ENCODE results near the gene MYOM3. TPM values are rescaled to one million over a fixed set of nuclear protein-coding genes. Genes with fewer than 3 reads are reported as not detected.

Gene MYOM3
- polyA plus RNA-seq, 1 donor from 2014 or later = not detected

DNA sequence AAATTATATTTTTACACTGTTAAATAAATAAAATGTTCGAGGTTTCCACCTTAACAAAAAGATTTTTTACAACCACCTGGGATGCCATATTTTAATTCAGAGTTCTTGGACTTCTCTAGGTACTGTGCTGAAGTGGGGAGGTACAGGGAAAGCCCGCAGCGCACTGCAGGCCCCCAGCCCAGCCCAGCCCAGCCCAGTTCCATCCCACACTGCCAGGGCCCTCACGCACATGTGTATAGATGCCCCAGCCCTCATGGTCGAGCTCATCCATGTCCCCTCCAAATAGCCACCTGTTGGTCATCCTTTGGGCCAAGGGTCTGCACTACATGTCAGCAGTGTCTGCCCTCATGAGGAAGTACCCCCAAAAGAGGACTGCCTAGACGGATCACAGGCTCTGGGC lies 11.7 kb upstream of the MYOM3 start:
- no peak overlapping the region for H2AFZ ChIP-seq (ENCODE audit: low read depth, low read length)

GRCh38 chr1:24122776-24123175 lies 10.8 kb upstream of the MYOM3 start:
- no peaks in the 10 kb centered on the region for H3F3A ChIP-seq (ENCODE audit: insufficient read depth, low read length, poor library complexity, severe bottlenecking)
- no peaks in the 10 kb centered on the region for H3K79me2 ChIP-seq (replicated peaks; ENCODE audit: insufficient read depth, low read length)
- H4K20me1 ChIP-seq (ENCODE audit: insufficient read depth) = no peaks in the 10 kb centered on the region
- no peak overlapping the region for H3K27ac ChIP-seq (ENCODE audit: low read length)
- H3K27me3 ChIP-seq (ENCODE audit: insufficient read depth, low read depth, low read length) = no peaks in the 10 kb centered on the region
- no peak overlapping the region for H3K4me2 ChIP-seq (ENCODE audit: low read length)
- TF ChIP-seq, protein P1, sequence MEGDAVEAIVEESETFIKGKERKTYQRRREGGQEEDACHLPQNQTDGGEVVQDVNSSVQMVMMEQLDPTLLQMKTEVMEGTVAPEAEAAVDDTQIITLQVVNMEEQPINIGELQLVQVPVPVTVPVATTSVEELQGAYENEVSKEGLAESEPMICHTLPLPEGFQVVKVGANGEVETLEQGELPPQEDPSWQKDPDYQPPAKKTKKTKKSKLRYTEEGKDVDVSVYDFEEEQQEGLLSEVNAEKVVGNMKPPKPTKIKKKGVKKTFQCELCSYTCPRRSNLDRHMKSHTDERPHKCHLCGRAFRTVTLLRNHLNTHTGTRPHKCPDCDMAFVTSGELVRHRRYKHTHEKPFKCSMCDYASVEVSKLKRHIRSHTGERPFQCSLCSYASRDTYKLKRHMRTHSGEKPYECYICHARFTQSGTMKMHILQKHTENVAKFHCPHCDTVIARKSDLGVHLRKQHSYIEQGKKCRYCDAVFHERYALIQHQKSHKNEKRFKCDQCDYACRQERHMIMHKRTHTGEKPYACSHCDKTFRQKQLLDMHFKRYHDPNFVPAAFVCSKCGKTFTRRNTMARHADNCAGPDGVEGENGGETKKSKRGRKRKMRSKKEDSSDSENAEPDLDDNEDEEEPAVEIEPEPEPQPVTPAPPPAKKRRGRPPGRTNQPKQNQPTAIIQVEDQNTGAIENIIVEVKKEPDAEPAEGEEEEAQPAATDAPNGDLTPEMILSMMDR (IDR thresholded peaks at IDR 0.05; ENCODE audit: poor library complexity, severe bottlenecking) = no peak
- TF ChIP-seq POLR2AphosphoS5 (IDR thresholded peaks at IDR 0.05) = no peak
- TF ChIP-seq, protein P2, sequence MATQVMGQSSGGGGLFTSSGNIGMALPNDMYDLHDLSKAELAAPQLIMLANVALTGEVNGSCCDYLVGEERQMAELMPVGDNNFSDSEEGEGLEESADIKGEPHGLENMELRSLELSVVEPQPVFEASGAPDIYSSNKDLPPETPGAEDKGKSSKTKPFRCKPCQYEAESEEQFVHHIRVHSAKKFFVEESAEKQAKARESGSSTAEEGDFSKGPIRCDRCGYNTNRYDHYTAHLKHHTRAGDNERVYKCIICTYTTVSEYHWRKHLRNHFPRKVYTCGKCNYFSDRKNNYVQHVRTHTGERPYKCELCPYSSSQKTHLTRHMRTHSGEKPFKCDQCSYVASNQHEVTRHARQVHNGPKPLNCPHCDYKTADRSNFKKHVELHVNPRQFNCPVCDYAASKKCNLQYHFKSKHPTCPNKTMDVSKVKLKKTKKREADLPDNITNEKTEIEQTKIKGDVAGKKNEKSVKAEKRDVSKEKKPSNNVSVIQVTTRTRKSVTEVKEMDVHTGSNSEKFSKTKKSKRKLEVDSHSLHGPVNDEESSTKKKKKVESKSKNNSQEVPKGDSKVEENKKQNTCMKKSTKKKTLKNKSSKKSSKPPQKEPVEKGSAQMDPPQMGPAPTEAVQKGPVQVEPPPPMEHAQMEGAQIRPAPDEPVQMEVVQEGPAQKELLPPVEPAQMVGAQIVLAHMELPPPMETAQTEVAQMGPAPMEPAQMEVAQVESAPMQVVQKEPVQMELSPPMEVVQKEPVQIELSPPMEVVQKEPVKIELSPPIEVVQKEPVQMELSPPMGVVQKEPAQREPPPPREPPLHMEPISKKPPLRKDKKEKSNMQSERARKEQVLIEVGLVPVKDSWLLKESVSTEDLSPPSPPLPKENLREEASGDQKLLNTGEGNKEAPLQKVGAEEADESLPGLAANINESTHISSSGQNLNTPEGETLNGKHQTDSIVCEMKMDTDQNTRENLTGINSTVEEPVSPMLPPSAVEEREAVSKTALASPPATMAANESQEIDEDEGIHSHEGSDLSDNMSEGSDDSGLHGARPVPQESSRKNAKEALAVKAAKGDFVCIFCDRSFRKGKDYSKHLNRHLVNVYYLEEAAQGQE (IDR thresholded peaks at IDR 0.05; ENCODE audit: borderline replicate concordance) = no peak
- no peak for TF ChIP-seq EP300 (conservative IDR thresholded peaks at IDR 0.05; ENCODE audit: poor library complexity, severe bottlenecking)
- no peak for TF ChIP-seq TAF1 (IDR thresholded peaks at IDR 0.05; ENCODE audit: low read depth)
- no peak for TF ChIP-seq SMC3 (conservative IDR thresholded peaks at IDR 0.05; ENCODE audit: poor library complexity)
- no peak for TF ChIP-seq MXI1 (conservative IDR thresholded peaks at IDR 0.05; ENCODE audit: poor library complexity, severe bottlenecking)
- TF ChIP-seq RAD21 (conservative IDR thresholded peaks at IDR 0.05) = no peak
- no peak for TF ChIP-seq EZH2 (IDR thresholded peaks at IDR 0.05; ENCODE audit: borderline replicate concordance, insufficient read depth, low read length, poor library complexity, severe bottlenecking)
- no peaks in the 10 kb centered on the region for H3K36me3 ChIP-seq (ENCODE audit: insufficient read depth, low read length)
- no peaks in the 10 kb centered on the region for H3K9me2 ChIP-seq (ENCODE audit: insufficient read depth, low read length)
- H2AFZ ChIP-seq (ENCODE audit: low read depth, low read length) = no peak overlapping the region
- H3K4me3 ChIP-seq (ENCODE audit: low read length) = no peak overlapping the region
- H3K9me3 ChIP-seq (ENCODE audit: low read length) = no peaks in the 10 kb centered on the region
- no peak overlapping the region for H3K9ac ChIP-seq (ENCODE audit: low read length)

More for the DNA sequence above, 11.7 kb upstream of the MYOM3 start:
- Histone ChIP-seq H4K20me1 (ENCODE audit: insufficient read depth) (no peaks in the 10 kb centered on the region), H3K4me2 (ENCODE audit: low read length) (no peak overlapping the region), H3K27ac (ENCODE audit: low read length) (no peak overlapping the region), H3K4me3 (ENCODE audit: low read length) (no peak overlapping the region), H3K27me3 (ENCODE audit: insufficient read depth, low read depth, low read length) (no peaks in the 10 kb centered on the region), H3K9me3 (ENCODE audit: low read length) (no peaks in the 10 kb centered on the region), H3K36me3 (ENCODE audit: insufficient read depth, low read length) (no peaks in the 10 kb centered on the region), H3K79me2 (replicated peaks; ENCODE audit: insufficient read depth, low read length) (no peaks in the 10 kb centered on the region), H3K9ac (ENCODE audit: low read length) (no peak overlapping the region), H3K9me2 (ENCODE audit: insufficient read depth, low read length) (no peaks in the 10 kb centered on the region), H3F3A (ENCODE audit: insufficient read depth, low read length, poor library complexity, severe bottlenecking) (no peaks in the 10 kb centered on the region)
- TF ChIP-seq SMC3 (conservative IDR thresholded peaks at IDR 0.05; ENCODE audit: poor library complexity) (no peak), POLR2AphosphoS5 (IDR thresholded peaks at IDR 0.05) (no peak), EP300 (conservative IDR thresholded peaks at IDR 0.05; ENCODE audit: poor library complexity, severe bottlenecking) (no peak), TAF1 (IDR thresholded peaks at IDR 0.05; ENCODE audit: low read depth) (no peak), MXI1 (conservative IDR thresholded peaks at IDR 0.05; ENCODE audit: poor library complexity, severe bottlenecking) (no peak), RAD21 (conservative IDR thresholded peaks at IDR 0.05) (no peak), EZH2 (IDR thresholded peaks at IDR 0.05; ENCODE audit: borderline replicate concordance, insufficient read depth, low read length, poor library complexity, severe bottlenecking) (no peak)
- TF ChIP-seq, protein P1 (IDR thresholded peaks at IDR 0.05; ENCODE audit: poor library complexity, severe bottlenecking) = no peak
- TF ChIP-seq, protein P2 (IDR thresholded peaks at IDR 0.05; ENCODE audit: borderline replicate concordance) = no peak

Measured in neural cell (in vitro differentiated cells).